ENCODE measurements around the gene RBP7.

DNA sequence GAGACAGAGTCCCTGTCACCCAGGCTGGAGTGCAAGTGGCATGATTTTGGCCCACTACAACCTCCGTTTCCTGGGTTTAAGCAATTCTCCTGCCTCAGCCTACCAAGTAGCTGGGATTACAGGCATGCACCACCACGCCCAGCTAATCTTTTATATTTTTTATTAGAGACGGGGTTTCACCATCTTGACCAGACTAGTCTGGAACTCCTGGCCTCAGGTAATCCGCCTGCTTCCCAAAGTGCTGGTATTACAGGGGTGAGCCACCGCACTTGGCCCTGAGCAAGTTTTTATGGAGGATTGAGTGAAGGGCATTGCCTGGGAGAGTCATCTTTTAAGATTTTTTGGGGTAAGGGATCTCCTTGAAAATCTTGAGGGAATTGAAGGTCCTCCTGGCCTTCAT, 64.2 kb downstream of the RBP7 start:
- TF ChIP-seq CTCF (IDR thresholded peaks at IDR 0.05) (no peak), POLR2A (IDR thresholded peaks at IDR 0.05) (no peak)
